ENCODE measurements around the gene HOXA4. TPM values are rescaled to one million over a fixed set of nuclear protein-coding genes. Genes with fewer than 3 reads are reported as not detected.

The HOXA4 gene
- total RNA-seq, 1 donor from 2014 or later = not detected

DNA sequence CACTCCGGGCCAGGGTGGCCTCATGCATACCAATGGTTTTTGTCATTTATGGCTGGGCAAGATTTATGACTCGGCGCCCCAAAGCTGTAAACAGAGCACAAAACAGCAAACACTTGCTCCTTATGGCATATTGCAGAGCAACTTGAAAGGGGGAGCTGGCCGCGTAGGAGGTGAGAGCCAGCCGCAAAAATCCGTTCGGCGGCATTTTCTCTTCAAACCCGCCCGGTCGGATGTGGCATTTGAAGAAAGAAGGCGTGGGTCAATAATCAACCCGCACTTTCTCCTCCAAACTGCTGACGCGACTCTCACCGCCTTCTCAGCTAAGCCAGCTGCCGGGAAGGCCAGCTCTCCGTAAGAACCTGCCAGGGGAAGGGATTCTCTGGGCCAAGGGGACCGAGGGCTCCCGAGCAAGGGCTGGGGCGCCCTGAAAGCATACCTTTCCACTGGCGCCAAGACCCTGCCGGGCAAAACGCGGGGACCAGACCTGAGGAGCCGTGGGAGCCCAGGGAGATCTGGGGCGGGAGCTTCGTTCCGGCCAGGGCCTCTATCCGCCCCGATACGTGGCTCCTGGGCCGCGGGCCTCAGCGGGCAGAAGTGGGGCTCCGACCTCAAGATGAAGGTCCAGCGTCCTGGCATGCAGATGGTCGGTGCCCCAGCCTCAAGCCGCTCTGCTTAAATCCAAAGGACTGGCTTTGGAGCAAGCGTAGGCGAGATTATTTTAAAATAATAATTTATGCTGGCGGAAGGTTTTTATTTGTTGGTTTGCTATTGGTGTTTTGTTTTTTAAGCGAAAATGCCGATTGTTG, 15.1 kb downstream of the HOXA4 start:
- Mint-ChIP-seq H3K36me3 (no peaks in the 10 kb centered on the region), H3K4me3 (no peak overlapping the region), H3K9me3 (no peaks in the 10 kb centered on the region), H3K27me3 (ENCODE audit: insufficient read depth, low read depth) (peaks cover 91% of the 10 kb centered on the region), H3K4me1 (no peaks in the 10 kb centered on the region), H3K27ac (no peak overlapping the region)
- H4K20me1 ChIP-seq (ENCODE audit: low read depth) = peaks cover 93% of the 10 kb centered on the region
- no peak overlapping the region for H3K9ac ChIP-seq
- H3K4me1 ChIP-seq = no peaks in the 10 kb centered on the region
- H3K27ac ChIP-seq = no peak overlapping the region
- no peak overlapping the region for H3K4me3 ChIP-seq
- no peaks in the 10 kb centered on the region for H3K36me3 ChIP-seq
- H3K79me2 ChIP-seq (ENCODE audit: low read depth) = no peaks in the 10 kb centered on the region
- peaks cover 100% of the 10 kb centered on the region for H3K27me3 ChIP-seq
- no peaks in the 10 kb centered on the region for H3K9me3 ChIP-seq (ENCODE audit: low read depth)
- peak; percentile 50 for DNase-seq (ENCODE audit: low spot score)
- H3F3A ChIP-seq (ENCODE audit: low read depth) = peaks cover 13% of the 10 kb centered on the region
- peak; percentile 99 for TF ChIP-seq EZH2phosphoT487 (IDR thresholded peaks at IDR 0.05)
- no peak for TF ChIP-seq CTCF (IDR thresholded peaks at IDR 0.05)
- peak; percentile 100 for TF ChIP-seq EZH2 (IDR thresholded peaks at IDR 0.05)
- no peak overlapping the region for H2AFZ ChIP-seq (replicated peaks)
- H3K4me2 ChIP-seq = no peak overlapping the region

DNA sequence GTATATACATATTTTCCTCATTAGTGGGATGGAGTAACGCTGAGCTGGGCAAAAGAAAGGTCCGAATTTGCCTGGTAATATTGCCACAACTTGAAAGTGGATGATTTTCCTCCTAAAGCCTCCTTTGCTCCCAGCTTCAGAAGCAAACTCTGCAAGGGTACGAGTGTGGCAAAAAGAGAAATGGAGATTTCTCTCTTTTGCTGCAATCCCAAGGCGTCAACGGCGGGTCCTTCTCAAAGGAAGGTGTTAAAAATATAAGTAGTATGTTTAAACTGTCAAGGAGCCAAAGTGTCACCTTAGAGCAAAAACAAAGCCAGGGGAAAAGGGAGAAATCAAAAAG, 15.7 kb downstream of the HOXA4 start:
- peak; percentile 78 for TF ChIP-seq EZH2 (IDR thresholded peaks at IDR 0.05)
- TF ChIP-seq EZH2phosphoT487 (IDR thresholded peaks at IDR 0.05) = no peak
- no peak for TF ChIP-seq CTCF (IDR thresholded peaks at IDR 0.05)
- no peak overlapping the region for H3K27ac ChIP-seq

DNA sequence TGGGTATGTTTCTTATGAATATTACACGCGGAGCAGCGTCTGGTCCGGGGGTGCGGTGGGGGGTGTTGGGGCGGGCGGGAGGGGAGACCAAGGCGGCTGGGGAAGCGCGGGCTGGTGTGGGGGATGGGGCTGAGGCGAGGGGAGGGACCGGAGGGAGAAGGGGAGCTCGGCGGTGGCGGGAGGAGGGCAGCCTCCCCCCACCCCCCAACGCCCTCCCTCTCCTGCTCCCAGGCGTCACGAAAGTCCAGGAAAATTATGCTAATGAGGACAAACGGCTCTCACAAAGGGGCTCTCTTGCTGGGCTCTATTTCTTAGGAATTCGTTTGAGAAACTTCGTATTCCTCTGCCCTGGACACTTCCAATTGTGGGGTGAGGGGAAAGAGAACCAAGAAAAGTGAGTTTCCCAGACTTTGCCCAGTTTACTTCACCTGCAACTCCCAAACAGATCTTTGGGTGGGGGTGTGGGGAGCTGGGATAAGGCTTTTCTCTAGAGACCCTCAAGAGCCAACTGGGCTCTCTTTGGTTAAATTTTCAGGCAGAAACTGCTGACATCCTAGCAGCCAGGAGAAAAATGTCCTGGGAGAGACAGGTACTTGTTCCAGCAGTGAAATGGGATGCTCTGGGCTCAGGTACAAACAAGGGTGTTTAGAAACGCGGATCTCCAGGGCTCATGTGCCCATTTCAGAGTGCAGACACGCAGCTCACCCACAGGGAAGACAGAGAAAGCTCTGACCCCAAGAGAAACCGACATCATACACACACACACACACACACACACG, 16.4 kb downstream of the HOXA4 start:
- DNase-seq (ENCODE audit: low spot score) = no peak
- no peak overlapping the region for H3K4me3 Mint-ChIP-seq
- peaks cover 100% of the 10 kb centered on the region for H3K27me3 ChIP-seq
- no peaks in the 10 kb centered on the region for H3K79me2 ChIP-seq (ENCODE audit: low read depth)
- peaks cover 94% of the 10 kb centered on the region for H4K20me1 ChIP-seq (ENCODE audit: low read depth)
- H2AFZ ChIP-seq (replicated peaks) = no peak overlapping the region
- H3K36me3 ChIP-seq = no peaks in the 10 kb centered on the region
- H3K4me3 ChIP-seq = no peak overlapping the region
- no peak overlapping the region for H3K27ac Mint-ChIP-seq
- H3K9me3 ChIP-seq (ENCODE audit: low read depth) = no peaks in the 10 kb centered on the region
- no peak overlapping the region for H3K4me2 ChIP-seq
- no peak overlapping the region for H3K27ac ChIP-seq
- peaks cover 13% of the 10 kb centered on the region for H3F3A ChIP-seq (ENCODE audit: low read depth)
- no peaks in the 10 kb centered on the region for H3K4me1 Mint-ChIP-seq
- H3K9me3 Mint-ChIP-seq = peaks cover 3% of the 10 kb centered on the region
- peaks cover 90% of the 10 kb centered on the region for H3K27me3 Mint-ChIP-seq (ENCODE audit: insufficient read depth, low read depth)
- H3K9ac ChIP-seq = no peak overlapping the region
- no peaks in the 10 kb centered on the region for H3K4me1 ChIP-seq
- H3K36me3 Mint-ChIP-seq = no peaks in the 10 kb centered on the region
- no peak for TF ChIP-seq CTCF (IDR thresholded peaks at IDR 0.05)
- TF ChIP-seq EZH2phosphoT487 (IDR thresholded peaks at IDR 0.05) = no peak
- TF ChIP-seq EZH2 (IDR thresholded peaks at IDR 0.05) = no peak

More for the DNA sequence above, 15.7 kb downstream of the HOXA4 start:
- no peaks in the 10 kb centered on the region for H3K36me3 ChIP-seq
- no peaks in the 10 kb centered on the region for H3K79me2 ChIP-seq (ENCODE audit: low read depth)
- peaks cover 94% of the 10 kb centered on the region for H4K20me1 ChIP-seq (ENCODE audit: low read depth)
- no peak overlapping the region for H3K4me3 Mint-ChIP-seq
- no peak overlapping the region for H3K4me2 ChIP-seq
- H3K4me3 ChIP-seq = no peak overlapping the region
- H3K4me1 ChIP-seq = no peaks in the 10 kb centered on the region
- no peak for DNase-seq (ENCODE audit: low spot score)
- H3K9ac ChIP-seq = no peak overlapping the region
- H3K9me3 Mint-ChIP-seq = no peaks in the 10 kb centered on the region
- peaks cover 100% of the 10 kb centered on the region for H3K27me3 ChIP-seq
- H3K27ac Mint-ChIP-seq = no peak overlapping the region
- no peak overlapping the region for H2AFZ ChIP-seq (replicated peaks)
- H3K36me3 Mint-ChIP-seq = no peaks in the 10 kb centered on the region
- H3F3A ChIP-seq (ENCODE audit: low read depth) = peaks cover 13% of the 10 kb centered on the region
- peaks cover 90% of the 10 kb centered on the region for H3K27me3 Mint-ChIP-seq (ENCODE audit: insufficient read depth, low read depth)
- H3K9me3 ChIP-seq (ENCODE audit: low read depth) = no peaks in the 10 kb centered on the region
- H3K4me1 Mint-ChIP-seq = no peaks in the 10 kb centered on the region

Data from neural progenitor cell (in vitro differentiated cells).